Calu3 (cell line): Measurements from ENCODE around the gene VWF. TPM values are rescaled to one million over a fixed set of nuclear protein-coding genes. Genes with fewer than 3 reads are reported as not detected.

Experiments used
- BruUV-seq: library from RNA; stranded (reverse); fragments of 400-500 nt; replicated peaks from 2 replicates; lab custom pipeline; 2021; lab: Mats Ljungman, UMichigan
- CTCF ChIA-PET: fragments of 300-600 bp; sonication (Branson Sonifier 250); formaldehyde crosslinking; loops from one replicate; lab custom pipeline; 2022; ENCODE audit warnings: antibody characterized with exemption; lab: Charles Lee
- DNase-seq: peaks from one replicate; pipeline ENCODE4 v3.0.0; 2022
- H3K27ac Mint-ChIP-seq: one replicate; pipeline ENCODE4 v1.8.0; 2022; ENCODE audit warnings: mixed read lengths; ENCODE audit not compliant: unreplicated experiment
- H3K27me3 Mint-ChIP-seq: one replicate; pipeline ENCODE4 v1.8.0; 2022; ENCODE audit warnings: mixed read lengths; ENCODE audit not compliant: unreplicated experiment
- H3K36me3 Mint-ChIP-seq: one replicate; pipeline ENCODE4 v1.8.0; 2022; ENCODE audit warnings: mild to moderate bottlenecking, moderate library complexity, mixed read lengths; ENCODE audit not compliant: insufficient read depth, unreplicated experiment
- H3K4me1 Mint-ChIP-seq: one replicate; pipeline ENCODE4 v1.8.0; 2022; ENCODE audit warnings: mild to moderate bottlenecking, low read depth, mixed read lengths; ENCODE audit not compliant: unreplicated experiment
- H3K4me3 Mint-ChIP-seq: one replicate; pipeline ENCODE4 v1.8.0; 2022; ENCODE audit warnings: mild to moderate bottlenecking, low read depth, moderate library complexity, mixed read lengths; ENCODE audit not compliant: unreplicated experiment
- H3K9me3 Mint-ChIP-seq: one replicate; pipeline ENCODE4 v1.8.0; 2022; ENCODE audit warnings: low read depth, mixed read lengths; ENCODE audit not compliant: unreplicated experiment
- CTCF ChIP-seq: fragments of 200-600 bp; IDR thresholded peaks from one replicate; pipeline ENCODE4 v1.8.0; 2022; ENCODE audit warnings: antibody characterized with exemption; ENCODE audit not compliant: unreplicated experiment
- intact Hi-C: fragments of 100-400 bp; cut with micrococcal nuclease; formaldehyde crosslinking; loops from one replicate; pipeline ENCODE4 v1.10.0; 2022; ENCODE audit not compliant: unreplicated experiment
- total RNA-seq: library from RNA; stranded (reverse); gene quantifications from 2 replicates; pipeline ENCODE4 v1.2.3, GENCODE V29; 2022

The VWF gene
- total RNA-seq, 1 experiment from 2014 or later = not detected

- Mint-ChIP-seq H3K36me3 (peaks cover 7% of the 10 kb centered on the region), H3K4me1 (peaks cover 20% of the 10 kb centered on the region), H3K27ac (no peak overlapping the region), H3K27me3 (peaks cover 14% of the 10 kb centered on the region), H3K9me3 (no peaks in the 10 kb centered on the region), H3K4me3 (no peak overlapping the region)
- no peak for TF ChIP-seq CTCF
- intact Hi-C loops = no loop called here
- DNase-seq = no peak
- BruUV-seq = no TSS peak
- CTCF ChIA-PET = no interaction called here
Measured at GRCh38 chr12:6096527-6096926, 27.9 kb downstream of the VWF start.

- H3K4me1 Mint-ChIP-seq = peaks cover 20% of the 10 kb centered on the region
- DNase-seq = no peak
- CTCF ChIA-PET = no interaction called here
- peaks cover 14% of the 10 kb centered on the region for H3K27me3 Mint-ChIP-seq
- no peak overlapping the region for H3K4me3 Mint-ChIP-seq
- no peaks in the 10 kb centered on the region for H3K9me3 Mint-ChIP-seq
- TF ChIP-seq CTCF = no peak
- no peak overlapping the region for H3K27ac Mint-ChIP-seq
- no TSS peak for BruUV-seq
- intact Hi-C loops = no loop called here
- H3K36me3 Mint-ChIP-seq = peaks cover 7% of the 10 kb centered on the region
Measured at GRCh38 chr12:6095269-6095668, 29.2 kb downstream of the VWF start.

- CTCF ChIA-PET = interaction anchor here (1.1 to 1.6 kb wide), 2 partner anchors 10 to 28 kb away, joined by 3 to 9 read pairs; no protein-coding TSS in a partner anchor
- intact Hi-C loops = no loop called here
- H3K27me3 Mint-ChIP-seq = peaks cover 14% of the 10 kb centered on the region
- peaks cover 7% of the 10 kb centered on the region for H3K36me3 Mint-ChIP-seq
- TF ChIP-seq CTCF = no peak
- BruUV-seq = no TSS peak
- H3K4me1 Mint-ChIP-seq = peaks cover 25% of the 10 kb centered on the region
- peak overlapping the region; percentile 48 for H3K4me3 Mint-ChIP-seq
- DNase-seq = peak; percentile 34
- H3K9me3 Mint-ChIP-seq = no peaks in the 10 kb centered on the region
- H3K27ac Mint-ChIP-seq = peak overlapping the region; percentile 42
Measured at GRCh38 chr12:6093764-6094163, 30.7 kb downstream of the VWF start.

DNA sequence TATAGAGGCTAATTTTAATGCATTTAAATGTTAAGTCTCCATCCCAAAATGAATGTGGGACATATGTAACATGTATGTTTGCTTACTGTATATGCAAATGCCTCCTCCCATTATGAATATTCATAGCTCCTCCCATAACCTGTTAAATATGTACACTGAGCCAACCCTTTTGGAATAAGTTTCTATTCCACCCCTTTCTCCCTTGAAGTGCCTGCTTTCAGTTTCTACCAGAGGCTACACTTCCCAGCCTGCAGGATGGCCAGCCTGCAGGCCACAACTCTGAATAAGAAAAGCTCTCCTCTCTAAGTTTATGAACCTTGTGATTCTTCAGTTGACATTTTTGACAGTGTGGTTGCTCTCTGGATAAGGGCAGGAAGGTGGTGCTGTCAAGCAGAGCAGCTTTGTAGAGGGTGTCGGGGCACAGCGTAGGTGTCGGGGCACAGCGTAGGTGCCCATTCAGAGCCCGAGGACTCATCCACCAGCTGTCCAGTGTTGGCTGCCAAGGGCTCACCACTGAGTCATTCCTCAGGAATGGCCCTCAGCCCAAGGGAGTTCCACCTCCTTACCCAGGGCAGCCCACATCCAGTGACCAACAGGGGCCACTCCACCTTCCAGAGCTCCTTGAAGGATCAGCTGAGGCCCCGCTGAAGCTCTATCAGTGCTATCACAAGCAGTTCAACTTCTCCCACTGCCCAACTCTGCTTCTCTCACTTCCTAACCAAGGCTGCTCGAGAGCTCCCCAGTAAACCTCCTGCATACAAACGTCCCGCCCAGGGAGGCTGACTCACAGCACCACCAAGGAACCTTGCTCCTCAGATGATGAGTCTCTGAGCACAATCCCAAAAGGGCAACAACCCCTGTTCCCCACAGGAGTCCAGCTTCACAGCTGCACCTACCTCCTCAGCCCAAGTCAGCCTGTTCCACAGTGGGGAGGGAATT lies 31.4 kb downstream of the VWF start:
- TF ChIP-seq CTCF = no peak
- CTCF ChIA-PET = interaction anchor here (0.5 to 1.6 kb wide), 11 partner anchors 9 to 202 kb away, joined by 3 to 9 read pairs (median 3); no protein-coding TSS in a partner anchor
- no TSS peak for BruUV-seq
- Mint-ChIP-seq H3K9me3 (no peaks in the 10 kb centered on the region), H3K4me3 (peak overlapping the region; percentile 48), H3K4me1 (peaks cover 27% of the 10 kb centered on the region), H3K27ac (peak overlapping the region; percentile 42), H3K36me3 (peaks cover 7% of the 10 kb centered on the region), H3K27me3 (peaks cover 14% of the 10 kb centered on the region)
- intact Hi-C loops = no loop called here
- DNase-seq = peak; percentile 82
